ENCODE results near the gene STK32B. TPM values are rescaled to one million over a fixed set of nuclear protein-coding genes. Genes with fewer than 3 reads are reported as not detected.

Gene STK32B
- total and polyA plus RNA-seq, 9 of the 15 experiments (the other 6 are each of a cell fraction or from before 2014, with no cell fraction given), result 0.03 to 0.20 (median 0.07) TPM; not detected in 2

DNA sequence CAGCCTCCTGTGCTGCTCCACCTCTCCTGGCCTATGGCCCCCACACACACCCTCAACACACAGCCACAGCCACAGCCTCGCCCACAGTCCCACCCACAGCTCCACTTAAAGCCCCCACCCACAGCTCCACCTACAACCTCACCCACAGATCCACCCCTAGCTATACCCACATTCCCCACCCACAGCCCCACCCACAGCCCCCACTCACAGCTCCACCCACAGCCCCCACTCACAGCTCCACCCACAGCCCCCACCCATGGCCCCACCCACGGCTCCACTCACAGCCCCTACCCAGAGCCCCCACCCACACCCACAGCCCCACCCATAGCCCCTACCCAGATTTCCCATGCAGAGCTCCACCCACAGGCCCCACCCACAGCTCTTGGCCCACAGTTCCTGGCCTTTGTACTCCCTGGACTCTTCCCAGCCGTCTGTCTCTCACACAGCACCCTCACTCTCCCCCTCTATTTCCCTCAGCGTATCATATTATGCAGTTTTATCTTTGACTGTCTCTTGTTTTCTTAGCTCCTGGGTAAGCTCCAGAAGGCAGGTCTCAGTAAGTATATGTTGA is 334.5 kb downstream of the STK32B start:
- no peak overlapping the region for H3K4me2 ChIP-seq (ENCODE audit: insufficient read depth, low read length)
- H3K9me3 ChIP-seq (replicated peaks; ENCODE audit: control insufficient read depth, insufficient read depth, low read depth, low read length), result no peaks in the 10 kb centered on the region
- H3K9ac ChIP-seq (ENCODE audit: insufficient read depth in 1 of 2, low read depth in 2 of 2, low read length in 2 of 2), result no peak overlapping the region
- WGBS (ENCODE audit: insufficient coverage, low coverage, missing lambda C conversion rate), result 0% methylated on average over 3 of the region's 4 CpGs
- FAIRE-seq (no peak), DNase-seq (ENCODE audit: extremely low read depth in 1 of 4, low spot score in 3 of 4) (peak; percentile 6 to 53 (median 32)), ATAC-seq (no peak)
- TF ChIP-seq HNRNPL (IDR thresholded peaks at IDR 0.05; ENCODE audit: low read depth, low read length) (no peak), JUND (IDR thresholded peaks at IDR 0.05; ENCODE audit: borderline replicate concordance, low read depth, low read length) (no peak), JUND (tag; IDR thresholded peaks at IDR 0.05; ENCODE audit: borderline replicate concordance, low read depth, low read length) (no peak), EP400 (IDR thresholded peaks at IDR 0.05) (no peak), RBBP5 (IDR thresholded peaks at IDR 0.05; ENCODE audit: borderline replicate concordance, insufficient read depth, low read length, poor library complexity, severe bottlenecking) (no peak), CEBPB (tag; IDR thresholded peaks at IDR 0.05) (no peak), OTX1 (CRISPR knock-in tag; IDR thresholded peaks at IDR 0.05) (no peak), ZNF316 (IDR thresholded peaks at IDR 0.05) (no peak), BRF1 (IDR thresholded peaks at IDR 0.05; ENCODE audit: borderline replicate concordance, extremely low read depth, insufficient read length) (no peak), PTBP1 (IDR thresholded peaks at IDR 0.05; ENCODE audit: low read depth, low read length) (no peak), HDAC2 (IDR thresholded peaks at IDR 0.05) (no peak), ZNF644 (tag; IDR thresholded peaks at IDR 0.05; ENCODE audit: low read depth) (no peak)
- TF ChIP-seq, protein P1, sequence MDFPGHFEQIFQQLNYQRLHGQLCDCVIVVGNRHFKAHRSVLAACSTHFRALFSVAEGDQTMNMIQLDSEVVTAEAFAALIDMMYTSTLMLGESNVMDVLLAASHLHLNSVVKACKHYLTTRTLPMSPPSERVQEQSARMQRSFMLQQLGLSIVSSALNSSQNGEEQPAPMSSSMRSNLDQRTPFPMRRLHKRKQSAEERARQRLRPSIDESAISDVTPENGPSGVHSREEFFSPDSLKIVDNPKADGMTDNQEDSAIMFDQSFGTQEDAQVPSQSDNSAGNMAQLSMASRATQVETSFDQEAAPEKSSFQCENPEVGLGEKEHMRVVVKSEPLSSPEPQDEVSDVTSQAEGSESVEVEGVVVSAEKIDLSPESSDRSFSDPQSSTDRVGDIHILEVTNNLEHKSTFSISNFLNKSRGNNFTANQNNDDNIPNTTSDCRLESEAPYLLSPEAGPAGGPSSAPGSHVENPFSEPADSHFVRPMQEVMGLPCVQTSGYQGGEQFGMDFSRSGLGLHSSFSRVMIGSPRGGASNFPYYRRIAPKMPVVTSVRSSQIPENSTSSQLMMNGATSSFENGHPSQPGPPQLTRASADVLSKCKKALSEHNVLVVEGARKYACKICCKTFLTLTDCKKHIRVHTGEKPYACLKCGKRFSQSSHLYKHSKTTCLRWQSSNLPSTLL (IDR thresholded peaks at IDR 0.05), result no peak
- TF ChIP-seq, protein P2, sequence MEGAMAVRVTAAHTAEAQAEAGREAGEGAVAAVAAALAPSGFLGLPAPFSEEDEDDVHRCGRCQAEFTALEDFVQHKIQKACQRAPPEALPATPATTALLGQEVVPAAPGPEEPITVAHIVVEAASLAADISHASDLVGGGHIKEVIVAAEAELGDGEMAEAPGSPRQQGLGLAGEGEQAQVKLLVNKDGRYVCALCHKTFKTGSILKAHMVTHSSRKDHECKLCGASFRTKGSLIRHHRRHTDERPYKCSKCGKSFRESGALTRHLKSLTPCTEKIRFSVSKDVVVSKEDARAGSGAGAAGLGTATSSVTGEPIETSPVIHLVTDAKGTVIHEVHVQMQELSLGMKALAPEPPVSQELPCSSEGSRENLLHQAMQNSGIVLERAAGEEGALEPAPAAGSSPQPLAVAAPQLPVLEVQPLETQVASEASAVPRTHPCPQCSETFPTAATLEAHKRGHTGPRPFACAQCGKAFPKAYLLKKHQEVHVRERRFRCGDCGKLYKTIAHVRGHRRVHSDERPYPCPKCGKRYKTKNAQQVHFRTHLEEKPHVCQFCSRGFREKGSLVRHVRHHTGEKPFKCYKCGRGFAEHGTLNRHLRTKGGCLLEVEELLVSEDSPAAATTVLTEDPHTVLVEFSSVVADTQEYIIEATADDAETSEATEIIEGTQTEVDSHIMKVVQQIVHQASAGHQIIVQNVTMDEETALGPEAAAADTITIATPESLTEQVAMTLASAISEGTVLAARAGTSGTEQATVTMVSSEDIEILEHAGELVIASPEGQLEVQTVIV (CRISPR knock-in tag; IDR thresholded peaks at IDR 0.05; ENCODE audit: borderline replicate concordance), result no peak
- ChIA-PET CTCF (ENCODE audit: low intra/inter-chr PET ratio) (no interaction called here), POLR2A (no interaction called here)
- H3K79me2 ChIP-seq (ENCODE audit: control insufficient read depth, insufficient read depth, low read length), result no peaks in the 10 kb centered on the region
- no peak overlapping the region for H3K4me3 ChIP-seq
- H3K4me1 ChIP-seq (replicated peaks in 1 of 2; ENCODE audit: control insufficient read depth in 2 of 2, insufficient read depth in 2 of 2, low read length in 2 of 2), result no peaks in the 10 kb centered on the region
- H3K27ac ChIP-seq (ENCODE audit: extremely low read depth, low read depth, low read length), result no peak overlapping the region
- no peaks in the 10 kb centered on the region; a peak in 2 of 5 replicates for H3K27me3 ChIP-seq (ENCODE audit: control insufficient read depth in 2 of 2, insufficient read depth in 2 of 2, low read length in 2 of 2)
- H3K9me1 ChIP-seq (ENCODE audit: control insufficient read depth, insufficient read depth, low read length), result no peaks in the 10 kb centered on the region
- H2AFZ ChIP-seq (ENCODE audit: low read depth, low read length), result no peak overlapping the region
- in situ Hi-C loops (cut with MboI) (no loop called here), intact Hi-C loops (cut with micrococcal nuclease) (no loop called here)
- H4K20me1 ChIP-seq (replicated peaks; ENCODE audit: control insufficient read depth, insufficient read depth, low read length), result no peaks in the 10 kb centered on the region
- BruUV-seq (replicated peaks), result no TSS peak
- H3K36me3 ChIP-seq (ENCODE audit: control insufficient read depth, insufficient read depth, low read length), result no peaks in the 10 kb centered on the region
